Activated CD4-positive, alpha-beta T cell treated with anti-CD3 and anti-CD28 coated beads, Interleukin-2, amount 50 U/mL, for 48 hours (primary cell): ENCODE measurements around the gene PANK3.
A peak's percentile ranks its signal among the peaks of the same experiment; 100 is the strongest.
"Not testable (repeated sequence)": the region's sequence is repeated elsewhere in the genome, so short reads cannot be mapped to it uniquely, and the experiment has no call there.

ENCODE experiments used
- DNase-seq, 2 experiments: peaks; one replicate each; pipeline ENCODE4 v3.0.0-alpha.2; 2020

PANK3 gene

DNA sequence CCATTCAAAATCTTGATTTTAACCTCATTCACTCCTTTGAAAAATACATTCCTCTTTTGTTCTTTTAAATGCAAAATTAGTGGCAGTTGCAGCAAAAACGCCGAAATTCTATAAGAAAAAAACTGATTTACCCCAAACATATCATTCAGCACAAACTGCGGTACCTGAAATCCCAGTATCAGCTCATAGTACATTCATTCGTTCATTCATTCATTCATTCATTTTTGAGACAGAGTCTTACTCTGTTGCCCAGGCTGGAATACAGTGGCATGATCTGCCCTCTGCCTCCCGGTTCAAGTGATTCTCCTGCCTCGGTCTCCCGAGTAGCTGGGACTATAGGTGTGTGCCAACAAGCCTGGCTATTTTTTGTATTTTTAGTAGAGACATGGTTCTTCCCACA, 29.6 kb downstream of the PANK3 start:
- no peak for DNase-seq

DNA sequence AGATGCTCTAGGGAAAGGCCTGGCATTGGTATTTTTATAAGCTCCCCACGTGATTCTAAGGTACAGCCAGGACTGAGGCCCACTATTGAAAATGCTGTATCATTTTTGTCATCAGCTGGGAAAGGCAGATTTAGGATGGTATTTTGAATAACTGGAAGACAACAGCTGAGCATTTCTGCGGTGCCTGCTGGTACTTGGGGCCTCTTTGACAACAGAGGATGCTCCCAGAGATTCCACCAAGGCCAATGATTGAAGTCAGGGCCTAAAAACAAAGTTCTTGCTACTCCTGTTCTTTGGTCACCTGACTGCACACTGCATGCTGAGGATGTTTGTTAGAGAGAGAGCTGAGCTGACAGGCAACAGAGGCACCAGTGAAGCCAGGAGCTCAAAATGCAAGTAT, 42.0 kb downstream of the PANK3 start:
- no peak for DNase-seq

DNA sequence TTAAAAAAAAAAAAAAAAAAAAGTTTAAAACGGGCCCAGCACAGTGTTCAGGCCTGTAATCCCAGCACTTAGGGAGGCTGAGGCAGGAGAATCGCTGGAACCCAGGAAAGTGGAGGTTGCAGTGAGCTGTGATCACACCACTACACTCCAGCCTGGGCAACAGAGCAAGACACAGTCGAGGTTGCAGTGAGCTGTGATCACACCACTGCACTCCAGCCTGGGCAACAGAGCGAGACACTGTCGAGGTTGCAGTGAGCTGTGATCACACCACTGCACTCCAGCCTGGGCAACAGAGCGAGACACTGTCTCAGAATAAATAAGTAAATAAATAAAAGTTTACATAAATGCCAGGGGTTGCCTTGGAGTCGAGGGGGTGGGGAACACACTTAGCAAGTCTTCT, 44.8 kb downstream of the PANK3 start:
- DNase-seq: not testable (repeated sequence)

DNA sequence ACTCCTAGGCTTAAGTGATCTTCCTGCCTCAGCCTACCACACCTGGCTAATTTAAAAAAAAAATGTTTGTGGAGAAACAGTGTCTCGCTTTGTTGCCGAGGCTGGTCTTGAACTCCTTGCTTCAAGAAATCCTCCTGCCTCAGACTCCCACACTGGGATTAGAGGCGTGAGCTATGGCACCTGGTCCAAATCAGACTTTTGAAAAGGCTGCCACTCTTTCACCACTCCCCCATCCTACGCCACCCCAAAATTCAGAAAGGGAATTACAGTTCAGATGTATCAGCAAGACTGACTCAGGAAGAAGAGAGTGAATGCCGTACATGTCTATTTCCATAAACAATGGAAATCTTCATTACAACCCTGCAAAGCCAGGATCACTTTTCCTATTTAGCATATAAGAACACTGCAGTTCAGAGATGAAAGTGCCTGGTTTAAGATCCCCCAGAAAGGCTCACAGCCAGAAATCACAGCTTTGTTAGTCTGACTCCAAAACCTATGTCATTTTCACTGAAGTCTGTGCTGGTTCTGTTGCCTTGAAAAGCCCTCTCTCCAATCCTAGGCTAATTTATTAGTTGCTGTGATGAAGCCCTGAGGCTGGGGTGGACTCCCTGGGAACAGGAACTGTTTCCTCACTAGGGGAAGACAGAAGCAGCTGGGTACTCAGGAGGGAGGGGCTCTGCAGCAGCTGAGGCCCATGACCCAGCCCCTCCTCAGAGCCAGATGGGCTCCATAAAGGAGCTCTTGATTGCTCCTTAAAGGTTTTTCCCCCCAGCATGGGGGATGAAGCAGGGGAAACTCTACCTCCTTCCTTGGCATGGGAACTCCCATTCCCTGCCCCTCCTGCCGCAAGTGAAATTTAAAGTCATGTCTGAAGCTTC, 46.9 kb downstream of the PANK3 start:
- no peak for DNase-seq

DNA sequence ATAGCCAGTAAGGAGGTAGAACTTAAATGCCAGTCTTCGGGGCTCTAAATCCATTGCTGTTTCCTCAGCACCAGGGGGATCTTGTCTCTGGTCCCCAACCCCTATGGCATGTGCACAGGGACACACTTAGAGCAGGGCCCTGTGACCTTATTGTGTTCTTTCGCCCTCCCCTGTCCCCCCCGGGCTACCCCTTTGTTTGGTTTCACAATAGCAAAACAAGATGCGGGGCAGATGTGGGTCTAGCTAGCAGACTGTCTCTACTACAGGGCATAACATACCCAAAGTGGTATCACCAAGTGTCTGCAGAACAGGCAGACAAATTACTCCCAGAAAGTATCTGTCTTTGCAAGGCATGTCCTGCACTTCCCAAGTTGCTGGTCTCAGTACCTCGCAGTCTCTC, 48.0 kb downstream of the PANK3 start:
- DNase-seq: no peak

DNA sequence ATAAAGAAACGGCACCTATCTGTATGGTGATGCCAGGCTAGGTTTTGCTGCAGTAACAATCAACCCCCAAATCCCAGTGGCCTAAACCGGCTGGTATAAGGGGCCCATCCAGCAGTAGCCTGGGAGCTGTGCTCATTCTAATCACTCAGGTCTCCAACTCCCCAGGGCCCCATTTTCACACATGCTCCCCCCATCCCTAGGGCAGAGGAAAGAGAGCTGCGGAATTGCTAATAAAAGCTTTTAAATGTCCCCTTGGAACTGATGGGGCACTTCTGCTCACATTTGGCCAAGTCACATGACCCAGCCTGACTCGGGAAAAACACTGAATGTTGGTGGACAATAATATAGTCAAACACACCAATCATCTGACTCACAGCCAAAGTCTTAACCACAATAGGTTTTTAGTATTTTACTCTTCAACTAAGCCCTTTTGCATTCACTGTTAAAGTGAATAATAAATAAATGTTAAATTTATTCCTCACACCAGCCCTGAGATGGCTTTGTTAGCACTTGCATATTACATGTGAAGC, 48.5 kb downstream of the PANK3 start:
- DNase-seq: no peak

DNA sequence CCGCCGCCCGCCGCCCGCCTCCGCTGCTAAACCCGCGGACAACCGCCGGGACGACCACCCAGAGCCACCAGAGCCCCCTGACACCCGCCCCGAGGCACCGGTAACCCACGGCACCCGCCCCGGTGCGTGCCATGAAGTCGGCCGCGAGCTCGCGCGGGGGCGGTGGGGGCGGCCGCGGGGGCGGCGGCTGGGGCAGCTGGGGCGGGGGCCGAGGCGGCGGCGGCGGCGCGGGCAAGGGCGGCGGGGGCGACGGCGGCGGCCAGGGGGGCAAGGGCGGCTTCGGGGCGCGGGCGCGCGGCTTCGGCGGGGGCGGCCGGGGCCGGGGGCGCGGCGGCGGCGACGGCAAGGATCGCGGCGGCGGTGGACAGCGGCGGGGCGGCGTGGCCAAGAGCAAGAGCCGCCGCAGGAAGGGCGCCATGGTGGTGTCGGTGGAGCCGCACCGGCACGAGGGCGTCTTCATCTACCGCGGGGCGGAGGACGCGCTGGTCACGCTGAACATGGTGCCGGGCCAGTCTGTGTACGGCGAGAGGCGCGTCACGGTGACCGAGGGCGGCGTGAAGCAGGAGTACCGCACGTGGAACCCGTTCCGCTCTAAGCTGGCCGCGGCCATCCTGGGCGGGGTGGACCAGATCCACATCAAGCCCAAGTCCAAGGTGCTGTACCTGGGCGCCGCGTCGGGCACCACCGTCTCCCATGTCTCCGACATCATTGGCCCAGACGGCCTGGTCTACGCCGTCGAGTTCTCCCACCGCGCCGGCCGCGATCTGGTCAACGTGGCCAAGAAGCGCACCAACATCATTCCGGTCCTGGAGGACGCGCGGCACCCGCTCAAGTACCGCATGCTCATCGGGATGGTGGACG, 49.6 kb downstream of the PANK3 start:
- no peak for DNase-seq

DNA sequence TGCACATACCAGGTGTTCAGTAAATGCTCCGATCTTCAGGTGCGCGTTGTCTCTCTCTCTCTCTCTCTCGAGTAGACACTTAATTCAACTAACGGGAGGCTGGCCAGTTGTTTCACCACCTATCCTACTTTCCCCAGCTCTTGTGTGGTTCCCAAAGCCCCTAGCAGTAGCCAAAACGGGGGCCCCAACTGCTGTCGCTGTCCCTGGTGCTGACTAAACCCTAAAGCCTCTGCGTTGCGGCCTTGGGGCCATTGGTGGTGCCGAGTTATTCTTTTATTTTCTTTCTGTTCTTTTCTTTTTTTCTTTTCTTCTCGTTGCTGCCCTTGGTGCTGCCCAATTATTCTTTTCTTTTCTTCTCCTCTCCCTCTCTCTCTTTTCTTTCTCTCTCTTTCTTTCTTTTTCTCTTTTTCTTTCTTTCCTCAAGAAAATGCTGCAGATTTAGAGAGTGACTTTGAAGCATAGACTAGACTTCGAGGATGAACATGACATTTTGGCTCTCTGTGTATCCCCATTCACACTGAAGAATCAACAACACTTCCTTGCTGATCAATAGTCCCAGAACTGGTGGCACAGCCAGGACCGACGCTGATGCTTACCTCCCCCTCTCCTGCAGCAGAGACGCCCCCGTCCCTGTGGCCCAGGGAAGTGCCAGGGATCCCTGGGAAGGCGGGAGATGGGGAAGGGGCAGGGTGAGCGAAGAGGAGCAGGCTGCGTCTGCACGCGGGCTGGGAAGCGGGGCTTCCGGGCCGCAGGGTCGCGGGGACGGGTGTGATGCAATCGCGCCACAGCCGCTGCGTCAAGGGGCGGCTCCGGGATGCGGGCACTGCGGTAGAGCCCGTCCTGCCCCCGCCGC, 50.4 kb downstream of the PANK3 start, which contains the start of gene FBLL1:
FBLL1 (plus strand) TSS at position 785 of the 853 bp plus-strand sequence. CDS start 200 bp downstream, outside the sequence.
- DNase-seq: peak; percentile 18 to 20

DNA sequence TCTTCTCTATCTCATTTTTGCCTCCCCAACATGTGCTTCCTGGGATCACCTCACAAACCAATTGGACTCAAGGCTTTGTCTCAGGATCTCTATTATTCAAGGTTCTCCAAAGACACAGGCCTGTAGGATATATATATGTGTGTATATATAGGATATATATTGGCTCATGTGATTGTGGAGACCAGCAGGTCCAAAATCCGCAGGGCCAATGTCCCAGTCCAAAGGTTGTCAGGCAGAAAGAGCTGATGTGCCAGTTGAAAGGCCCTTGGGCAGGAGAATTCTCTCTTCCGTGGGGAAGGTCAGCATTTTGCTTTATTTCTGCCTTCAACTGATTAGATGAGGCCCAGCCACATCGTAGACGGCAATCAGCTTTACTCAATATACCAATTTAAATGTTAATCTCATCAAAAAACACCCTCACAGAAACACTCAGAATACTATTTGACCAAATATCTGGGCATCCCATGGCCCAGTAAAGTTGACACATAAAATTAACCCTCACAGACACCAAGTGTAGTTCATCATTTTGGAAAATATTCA, 51.3 kb downstream of the PANK3 start:
- DNase-seq: no peak

DNA sequence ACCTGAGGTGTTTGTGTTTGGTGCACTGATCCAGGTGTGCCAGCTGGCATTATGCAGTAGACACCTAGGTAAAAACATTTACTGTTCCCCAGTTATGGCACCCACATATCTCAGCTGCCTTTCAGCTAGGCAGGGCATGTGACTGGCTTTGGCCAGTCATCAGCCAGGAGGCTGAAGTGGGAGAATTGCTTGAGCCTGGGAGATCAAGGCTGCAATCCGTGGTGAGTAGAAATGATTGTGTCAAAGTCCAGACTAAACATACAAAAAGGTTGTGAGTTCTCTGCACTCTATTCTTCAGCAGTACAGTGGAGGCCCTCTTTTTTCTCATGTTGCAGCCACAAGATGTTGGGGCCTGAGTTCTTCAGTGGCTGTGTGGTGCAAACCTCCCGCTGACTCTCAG, 53.3 kb downstream of the PANK3 start:
- DNase-seq: no peak

DNA sequence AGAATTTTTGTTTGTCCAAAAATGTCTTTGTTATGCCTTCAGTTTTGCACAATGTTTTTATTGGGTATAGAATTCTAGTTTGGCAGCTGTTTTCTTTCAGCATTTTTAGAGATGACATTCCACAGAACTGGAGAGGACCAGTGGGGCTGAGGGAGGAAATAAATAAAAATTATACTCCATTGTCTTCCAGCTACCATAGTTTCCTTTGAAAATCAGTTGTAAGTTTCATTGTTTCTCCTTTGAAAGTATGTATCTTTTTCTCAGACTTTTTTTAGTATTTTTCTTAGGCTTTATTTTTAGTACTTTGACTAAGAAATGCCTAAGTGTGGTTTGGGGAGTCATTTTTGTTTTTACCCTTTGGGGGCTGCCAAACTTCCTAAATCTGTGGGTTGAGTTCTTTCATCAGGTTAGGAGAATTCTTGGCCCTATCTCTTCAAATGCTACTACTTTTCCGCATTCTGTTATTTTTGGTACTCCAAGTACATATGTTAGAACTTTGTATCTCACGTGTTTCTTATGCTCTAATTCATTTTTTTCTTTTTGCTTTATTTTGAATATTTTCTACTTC, 65.2 kb downstream of the PANK3 start:
- no peak for DNase-seq

DNA sequence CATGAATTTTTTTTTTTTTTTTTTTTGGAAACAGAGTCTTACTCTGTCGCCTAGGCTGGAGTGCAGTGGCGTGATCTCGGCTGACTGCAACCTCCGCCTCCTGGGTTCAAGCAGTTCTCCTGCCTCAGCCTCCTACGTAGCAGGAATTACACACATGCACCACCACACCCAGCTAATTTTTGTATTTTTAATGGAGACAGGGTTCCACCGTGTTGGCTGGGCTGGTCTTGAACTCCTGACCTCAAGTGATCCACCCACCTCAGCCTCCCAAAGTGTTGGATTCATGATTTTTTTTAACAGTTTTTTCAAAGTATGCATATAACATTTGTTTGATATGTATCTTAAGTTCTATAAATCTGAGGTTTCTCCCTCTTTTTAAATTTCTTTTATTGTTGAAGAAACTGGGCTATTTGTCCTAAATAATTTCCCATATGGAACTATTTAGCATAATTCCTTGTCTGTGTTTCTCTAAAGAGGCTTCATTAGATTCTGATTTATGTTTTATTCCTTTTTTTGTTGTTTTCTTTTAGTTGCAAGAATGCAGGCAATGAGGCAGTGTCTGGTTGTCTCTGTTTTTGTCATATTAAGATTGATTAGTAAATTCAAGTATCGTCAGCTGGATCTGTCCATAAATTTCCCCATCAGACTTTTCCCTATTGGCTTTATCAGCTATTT, 76.5 kb downstream of the PANK3 start:
- DNase-seq: no peak
